SU-DHL-6 (cell line): ENCODE data around the gene CCR5.

ENCODE experiments used
- EZH2phosphoT487 ChIP-seq: fragments of 200-600 bp; sonication (generic), shearing (Covaris generic); conservative IDR thresholded peaks from 2 replicates; pipeline ENCODE4 v1.6.1; 2018; ENCODE audit warnings: mild to moderate bottlenecking, antibody characterized with exemption, low read length, moderate library complexity, mixed read lengths
- TF ChIP-seq, protein P1 (sequence below): fragments of 200-600 bp; sonication (generic); IDR thresholded peaks from one replicate; pipeline ENCODE4 v1.5.1; 2017; ENCODE audit warnings: antibody characterized with exemption, mild to moderate bottlenecking, low read length, moderate library complexity; ENCODE audit not compliant: insufficient read depth, poor library complexity, severe bottlenecking

DNA sequence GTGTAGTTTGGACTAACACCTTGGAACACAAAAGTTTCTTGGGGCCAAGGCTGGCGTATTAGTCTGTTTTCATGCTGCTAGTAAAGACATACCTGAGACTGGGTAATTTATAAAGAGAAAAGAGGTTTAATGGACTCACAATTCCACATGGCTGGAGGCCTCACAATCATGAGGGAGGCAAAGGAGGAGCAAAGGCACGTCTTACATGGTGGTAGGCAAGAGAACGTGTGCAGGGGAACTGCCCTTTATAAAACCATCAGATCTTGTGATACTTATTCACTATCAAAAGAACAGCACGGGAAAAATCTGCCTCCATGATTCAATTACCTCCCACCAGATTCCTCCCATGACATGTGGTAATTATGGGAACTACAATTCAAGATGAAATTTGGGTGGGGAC is 26.3 kb upstream of the CCR5 start:
- TF ChIP-seq, protein P1, sequence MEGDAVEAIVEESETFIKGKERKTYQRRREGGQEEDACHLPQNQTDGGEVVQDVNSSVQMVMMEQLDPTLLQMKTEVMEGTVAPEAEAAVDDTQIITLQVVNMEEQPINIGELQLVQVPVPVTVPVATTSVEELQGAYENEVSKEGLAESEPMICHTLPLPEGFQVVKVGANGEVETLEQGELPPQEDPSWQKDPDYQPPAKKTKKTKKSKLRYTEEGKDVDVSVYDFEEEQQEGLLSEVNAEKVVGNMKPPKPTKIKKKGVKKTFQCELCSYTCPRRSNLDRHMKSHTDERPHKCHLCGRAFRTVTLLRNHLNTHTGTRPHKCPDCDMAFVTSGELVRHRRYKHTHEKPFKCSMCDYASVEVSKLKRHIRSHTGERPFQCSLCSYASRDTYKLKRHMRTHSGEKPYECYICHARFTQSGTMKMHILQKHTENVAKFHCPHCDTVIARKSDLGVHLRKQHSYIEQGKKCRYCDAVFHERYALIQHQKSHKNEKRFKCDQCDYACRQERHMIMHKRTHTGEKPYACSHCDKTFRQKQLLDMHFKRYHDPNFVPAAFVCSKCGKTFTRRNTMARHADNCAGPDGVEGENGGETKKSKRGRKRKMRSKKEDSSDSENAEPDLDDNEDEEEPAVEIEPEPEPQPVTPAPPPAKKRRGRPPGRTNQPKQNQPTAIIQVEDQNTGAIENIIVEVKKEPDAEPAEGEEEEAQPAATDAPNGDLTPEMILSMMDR, result no peak
- TF ChIP-seq EZH2phosphoT487, result no peak
